BLaER1 (cell line): ENCODE results near the gene C1QTNF7.

Experiments
- H3K27ac ChIP-seq: shearing (Covaris generic); formaldehyde crosslinking; 2 replicates; pipeline ENCODE4 v1.8.1; 2022
- H3K27me3 ChIP-seq: shearing (Covaris generic); formaldehyde crosslinking; 2 replicates; pipeline ENCODE4 v1.8.1; 2022
- H3K36me3 ChIP-seq: shearing (Covaris generic); formaldehyde crosslinking; 2 replicates; pipeline ENCODE4 v1.8.1; 2022
- H3K4me1 ChIP-seq: shearing (Covaris generic); formaldehyde crosslinking; 2 replicates; pipeline ENCODE4 v1.8.1; 2022
- H3K4me2 ChIP-seq: shearing (Covaris generic); formaldehyde crosslinking; 2 replicates; pipeline ENCODE4 v1.8.1; 2022
- H3K4me3 ChIP-seq: shearing (Covaris generic); formaldehyde crosslinking; 2 replicates; pipeline ENCODE4 v1.8.1; 2022
- H3K9ac ChIP-seq: shearing (Covaris generic); formaldehyde crosslinking; 2 replicates; pipeline ENCODE4 v1.8.1; 2022
- H3K9me3 ChIP-seq: shearing (Covaris generic); formaldehyde crosslinking; 2 replicates; pipeline ENCODE4 v1.8.1; 2022
- H4K20me1 ChIP-seq: shearing (Covaris generic); formaldehyde crosslinking; 2 replicates; pipeline ENCODE4 v1.8.1; 2022
- Cebpa-rat ChIP-seq: shearing (Covaris generic); IDR thresholded peaks from 2 replicates; pipeline ENCODE4 v1.8.1; 2022

C1QTNF7 gene

GRCh38 chr4:15413010-15413622, 14.7 kb upstream of the C1QTNF7 start:
- Histone ChIP-seq H3K27me3 (no peaks in the 10 kb centered on the region), H3K4me3 (no peak overlapping the region), H3K4me2 (peak overlapping the region; percentile 73), H3K9ac (0 out of 2 replicates have a peak overlapping the region, but pooled peaks have one; percentile 5), H4K20me1 (no peaks in the 10 kb centered on the region), H3K4me1 (peaks cover 73% of the 10 kb centered on the region), H3K27ac (peak overlapping the region; percentile 75), H3K36me3 (no peaks in the 10 kb centered on the region), H3K9me3 (no peaks in the 10 kb centered on the region)
- no peak for TF ChIP-seq Cebpa-rat

- Histone ChIP-seq H3K4me3 (no peak overlapping the region), H3K27ac (peak overlapping the region; percentile 75), H4K20me1 (no peaks in the 10 kb centered on the region), H3K9ac (peak overlapping the region; percentile 5), H3K4me2 (peak overlapping the region; percentile 73), H3K9me3 (no peaks in the 10 kb centered on the region), H3K27me3 (no peaks in the 10 kb centered on the region), H3K4me1 (peaks cover 73% of the 10 kb centered on the region), H3K36me3 (no peaks in the 10 kb centered on the region)
- no peak for TF ChIP-seq Cebpa-rat
Measured at GRCh38 chr4:15413623-15414019, 14.2 kb upstream of the C1QTNF7 start.

GRCh38 chr4:15414551-15415091, 13.2 kb upstream of the C1QTNF7 start:
- H3K4me3 ChIP-seq: peak overlapping the region; percentile 1; the same call in 1 of the 2 replicates
- H3K9me3 ChIP-seq: no peaks in the 10 kb centered on the region
- peak overlapping the region; percentile 75 for H3K27ac ChIP-seq
- H3K36me3 ChIP-seq: no peaks in the 10 kb centered on the region
- no peak for TF ChIP-seq Cebpa-rat
- H3K9ac ChIP-seq: peak overlapping the region; percentile 5
- peaks cover 69% of the 10 kb centered on the region for H3K4me1 ChIP-seq
- no peaks in the 10 kb centered on the region for H3K27me3 ChIP-seq
- peak overlapping the region; percentile 73 for H3K4me2 ChIP-seq
- H4K20me1 ChIP-seq: no peaks in the 10 kb centered on the region

GRCh38 chr4:15416357-15417232, 11.2 kb upstream of the C1QTNF7 start:
- peak overlapping the region; percentile 29 for H3K4me2 ChIP-seq
- no peak overlapping the region for H3K4me3 ChIP-seq
- H4K20me1 ChIP-seq: no peaks in the 10 kb centered on the region
- TF ChIP-seq Cebpa-rat: no peak
- no peaks in the 10 kb centered on the region for H3K27me3 ChIP-seq
- no peaks in the 10 kb centered on the region for H3K9me3 ChIP-seq
- H3K27ac ChIP-seq: no peak overlapping the region
- H3K4me1 ChIP-seq: peaks cover 49% of the 10 kb centered on the region
- no peaks in the 10 kb centered on the region for H3K36me3 ChIP-seq
- no peak overlapping the region for H3K9ac ChIP-seq

- Histone ChIP-seq H3K27me3 (no peaks in the 10 kb centered on the region), H3K4me2 (no peak overlapping the region), H3K9me3 (no peaks in the 10 kb centered on the region), H3K27ac (no peak overlapping the region), H3K36me3 (no peaks in the 10 kb centered on the region), H3K9ac (no peak overlapping the region), H3K4me3 (no peak overlapping the region), H3K4me1 (peaks cover 42% of the 10 kb centered on the region), H4K20me1 (no peaks in the 10 kb centered on the region)
- no peak for TF ChIP-seq Cebpa-rat
Measured at GRCh38 chr4:15417233-15417660, 10.6 kb upstream of the C1QTNF7 start.

GRCh38 chr4:15418956-15419355, 8.9 kb upstream of the C1QTNF7 start:
- H3K9me3 ChIP-seq: 0 out of 2 replicates have a peak, but pooled peaks cover 4% of the 10 kb centered on the region
- H3K27me3 ChIP-seq: no peaks in the 10 kb centered on the region
- H3K36me3 ChIP-seq: no peaks in the 10 kb centered on the region
- H3K4me2 ChIP-seq: no peak overlapping the region
- no peak for TF ChIP-seq Cebpa-rat
- H3K4me1 ChIP-seq: peaks cover 25% of the 10 kb centered on the region
- H3K4me3 ChIP-seq: no peak overlapping the region
- H4K20me1 ChIP-seq: no peaks in the 10 kb centered on the region
- H3K27ac ChIP-seq: no peak overlapping the region
- H3K9ac ChIP-seq: no peak overlapping the region

- H3K27me3 ChIP-seq: no peaks in the 10 kb centered on the region
- no peak overlapping the region for H3K27ac ChIP-seq
- 0 out of 2 replicates have a peak, but pooled peaks cover 4% of the 10 kb centered on the region for H3K9me3 ChIP-seq
- no peaks in the 10 kb centered on the region for H3K36me3 ChIP-seq
- H3K4me2 ChIP-seq: no peak overlapping the region
- no peak for TF ChIP-seq Cebpa-rat
- H3K4me3 ChIP-seq: no peak overlapping the region
- no peak overlapping the region for H3K9ac ChIP-seq
- peaks cover 9% of the 10 kb centered on the region for H3K4me1 ChIP-seq
- H4K20me1 ChIP-seq: no peaks in the 10 kb centered on the region
Measured at GRCh38 chr4:15420642-15421041, 7.2 kb upstream of the C1QTNF7 start.

- H3K4me3 ChIP-seq: no peak overlapping the region
- H3K4me1 ChIP-seq: no peaks in the 10 kb centered on the region
- H3K9me3 ChIP-seq: 0 out of 2 replicates have a peak, but pooled peaks cover 4% of the 10 kb centered on the region
- no peak overlapping the region for H3K9ac ChIP-seq
- no peak overlapping the region for H3K4me2 ChIP-seq
- no peaks in the 10 kb centered on the region for H4K20me1 ChIP-seq
- no peak for TF ChIP-seq Cebpa-rat
- H3K27me3 ChIP-seq: no peaks in the 10 kb centered on the region
- H3K36me3 ChIP-seq: no peaks in the 10 kb centered on the region
- no peak overlapping the region for H3K27ac ChIP-seq
Measured at GRCh38 chr4:15423285-15423711, 4.5 kb upstream of the C1QTNF7 start.

GRCh38 chr4:15425520-15425919, 2.3 kb upstream of the C1QTNF7 start:
- H3K9me3 ChIP-seq: 0 out of 2 replicates have a peak, but pooled peaks cover 4% of the 10 kb centered on the region
- no peaks in the 10 kb centered on the region for H4K20me1 ChIP-seq
- H3K9ac ChIP-seq: no peak overlapping the region
- H3K4me2 ChIP-seq: no peak overlapping the region
- no peak overlapping the region for H3K4me3 ChIP-seq
- H3K36me3 ChIP-seq: no peaks in the 10 kb centered on the region
- TF ChIP-seq Cebpa-rat: no peak
- no peaks in the 10 kb centered on the region for H3K27me3 ChIP-seq
- no peak overlapping the region for H3K27ac ChIP-seq
- H3K4me1 ChIP-seq: no peaks in the 10 kb centered on the region

- H3K36me3 ChIP-seq: no peaks in the 10 kb centered on the region
- H3K4me3 ChIP-seq: no peak overlapping the region
- no peak overlapping the region for H3K27ac ChIP-seq
- no peaks in the 10 kb centered on the region for H3K27me3 ChIP-seq
- H3K9ac ChIP-seq: no peak overlapping the region
- no peak overlapping the region for H3K4me2 ChIP-seq
- H3K9me3 ChIP-seq: 0 out of 2 replicates have a peak, but pooled peaks cover 4% of the 10 kb centered on the region
- no peaks in the 10 kb centered on the region for H4K20me1 ChIP-seq
- H3K4me1 ChIP-seq: no peaks in the 10 kb centered on the region
- no peak for TF ChIP-seq Cebpa-rat
Measured at GRCh38 chr4:15427161-15427560, 672 bp upstream of the C1QTNF7 start.
